AG09309 (cell line): ENCODE measurements around the gene NFASC.

ENCODE experiments used
- DNase-seq: peaks from one replicate; pipeline ENCODE4 v3.0.0-alpha.2; 2010; ENCODE audit warnings: low read depth
- H3K4me3 ChIP-seq: 2 replicates; pipeline ENCODE4 v1.5.1; 2011; ENCODE audit warnings: mild to moderate bottlenecking, low read depth, low read length, moderate library complexity; ENCODE audit not compliant: control insufficient read depth
- TF ChIP-seq, protein P1 (sequence below): IDR thresholded peaks from 2 replicates; pipeline ENCODE4 v1.5.1; 2011; ENCODE audit warnings: mild to moderate bottlenecking, low read depth, low read length, inconsistent platforms; ENCODE audit not compliant: insufficient read depth, control insufficient read depth; ENCODE audit errors: missing control alignments

Gene NFASC

DNA sequence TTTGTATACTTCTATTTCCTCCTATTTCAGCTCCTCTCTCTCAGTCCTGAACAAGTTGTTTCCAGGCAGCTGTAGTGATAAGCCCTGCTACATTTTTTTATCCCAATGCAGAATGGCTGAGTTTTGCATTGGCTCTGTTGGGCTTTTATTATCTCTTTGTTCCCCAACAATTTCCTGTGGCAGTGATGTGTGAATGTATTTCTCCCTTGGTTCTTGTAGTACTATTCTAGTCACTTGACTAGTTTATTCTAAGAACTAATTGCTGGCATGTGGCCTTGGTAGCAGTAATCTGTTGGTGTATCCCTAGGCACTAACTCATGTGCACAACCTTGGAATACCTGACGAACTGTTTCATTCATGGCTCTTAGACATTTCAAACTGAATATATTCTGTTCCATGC, 60.7 kb downstream of the NFASC start:
- no peak overlapping the region for H3K4me3 ChIP-seq
- no peak for DNase-seq
- TF ChIP-seq, protein P1, sequence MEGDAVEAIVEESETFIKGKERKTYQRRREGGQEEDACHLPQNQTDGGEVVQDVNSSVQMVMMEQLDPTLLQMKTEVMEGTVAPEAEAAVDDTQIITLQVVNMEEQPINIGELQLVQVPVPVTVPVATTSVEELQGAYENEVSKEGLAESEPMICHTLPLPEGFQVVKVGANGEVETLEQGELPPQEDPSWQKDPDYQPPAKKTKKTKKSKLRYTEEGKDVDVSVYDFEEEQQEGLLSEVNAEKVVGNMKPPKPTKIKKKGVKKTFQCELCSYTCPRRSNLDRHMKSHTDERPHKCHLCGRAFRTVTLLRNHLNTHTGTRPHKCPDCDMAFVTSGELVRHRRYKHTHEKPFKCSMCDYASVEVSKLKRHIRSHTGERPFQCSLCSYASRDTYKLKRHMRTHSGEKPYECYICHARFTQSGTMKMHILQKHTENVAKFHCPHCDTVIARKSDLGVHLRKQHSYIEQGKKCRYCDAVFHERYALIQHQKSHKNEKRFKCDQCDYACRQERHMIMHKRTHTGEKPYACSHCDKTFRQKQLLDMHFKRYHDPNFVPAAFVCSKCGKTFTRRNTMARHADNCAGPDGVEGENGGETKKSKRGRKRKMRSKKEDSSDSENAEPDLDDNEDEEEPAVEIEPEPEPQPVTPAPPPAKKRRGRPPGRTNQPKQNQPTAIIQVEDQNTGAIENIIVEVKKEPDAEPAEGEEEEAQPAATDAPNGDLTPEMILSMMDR = no peak

DNA sequence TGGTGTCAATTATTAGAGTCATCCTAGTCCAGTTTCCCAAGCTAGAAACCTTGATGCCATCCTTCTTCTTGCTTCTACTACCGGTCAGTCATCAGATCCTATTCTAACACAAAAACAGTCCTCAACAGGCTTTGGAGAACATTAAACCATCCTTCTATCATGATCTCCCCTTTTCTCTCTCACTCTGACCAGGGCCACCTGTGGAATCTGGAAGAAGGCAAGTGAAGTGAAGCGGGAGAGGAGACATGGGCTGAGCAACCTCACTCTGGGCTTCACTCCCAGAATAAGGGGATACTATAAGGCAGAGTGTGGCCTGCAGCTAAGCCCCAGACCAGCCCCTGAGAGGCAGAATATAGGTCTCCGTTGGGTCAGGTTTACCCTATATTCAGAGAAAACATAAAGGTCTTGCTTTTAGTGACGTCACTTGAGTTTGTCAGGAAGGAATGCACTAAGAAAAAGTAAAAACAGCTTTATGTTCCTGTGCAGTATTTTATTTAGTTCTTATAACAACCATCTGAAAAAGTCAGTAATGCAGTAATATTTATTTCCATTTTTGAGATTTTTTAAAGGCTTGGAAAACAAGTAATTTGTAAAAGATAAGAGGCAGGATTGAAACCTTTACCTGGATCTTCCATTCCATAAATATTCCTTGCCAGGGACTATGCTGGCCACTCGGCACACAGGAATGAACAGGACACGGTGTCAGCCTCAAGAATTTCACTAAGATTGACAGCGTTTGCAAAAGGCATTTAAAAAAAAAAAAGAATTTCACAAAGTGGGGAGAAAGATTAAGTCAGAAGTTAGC, 61.3 kb downstream of the NFASC start:
- H3K4me3 ChIP-seq = no peak overlapping the region
- TF ChIP-seq, protein P1 = no peak
- no peak for DNase-seq

DNA sequence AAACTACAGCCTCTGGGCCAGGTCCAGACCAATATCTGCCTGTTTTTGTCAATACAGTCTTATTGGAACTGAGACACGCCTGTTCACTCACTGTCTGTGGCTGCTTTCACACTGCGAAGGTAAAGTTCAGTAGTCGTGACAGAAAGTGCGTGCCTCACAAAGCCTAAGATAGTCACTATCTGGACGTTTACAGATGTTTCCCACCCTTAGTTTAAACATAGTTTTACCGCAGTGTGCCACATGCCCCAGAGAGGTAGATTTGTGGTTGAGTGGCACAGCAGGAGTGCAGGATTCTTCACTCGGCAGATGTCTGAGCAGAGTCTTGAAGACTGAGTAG, 61.9 kb downstream of the NFASC start:
- TF ChIP-seq, protein P1 = no peak
- DNase-seq = no peak
- H3K4me3 ChIP-seq = no peak overlapping the region

DNA sequence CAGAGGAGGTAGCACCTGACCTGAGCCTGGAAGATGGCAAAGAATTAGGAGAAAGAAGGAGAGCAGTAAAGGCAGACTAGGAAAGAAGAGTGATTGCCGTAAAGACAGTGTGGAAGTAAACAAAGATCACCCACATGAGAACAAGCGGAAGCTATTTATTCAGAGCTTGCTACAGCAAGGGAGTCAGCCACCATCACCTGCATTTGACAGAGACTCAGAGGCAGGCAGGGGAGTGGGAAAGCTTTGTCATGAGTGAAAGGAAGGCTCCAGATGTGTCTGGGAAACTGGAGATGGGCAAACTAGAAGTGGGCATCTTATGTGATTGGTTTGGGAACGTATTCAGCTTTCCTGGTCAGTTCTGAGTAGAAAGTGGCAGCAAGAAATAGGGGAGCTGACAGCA, 64.5 kb downstream of the NFASC start:
- H3K4me3 ChIP-seq = no peak overlapping the region
- no peak for DNase-seq
- TF ChIP-seq, protein P1 = no peak

DNA sequence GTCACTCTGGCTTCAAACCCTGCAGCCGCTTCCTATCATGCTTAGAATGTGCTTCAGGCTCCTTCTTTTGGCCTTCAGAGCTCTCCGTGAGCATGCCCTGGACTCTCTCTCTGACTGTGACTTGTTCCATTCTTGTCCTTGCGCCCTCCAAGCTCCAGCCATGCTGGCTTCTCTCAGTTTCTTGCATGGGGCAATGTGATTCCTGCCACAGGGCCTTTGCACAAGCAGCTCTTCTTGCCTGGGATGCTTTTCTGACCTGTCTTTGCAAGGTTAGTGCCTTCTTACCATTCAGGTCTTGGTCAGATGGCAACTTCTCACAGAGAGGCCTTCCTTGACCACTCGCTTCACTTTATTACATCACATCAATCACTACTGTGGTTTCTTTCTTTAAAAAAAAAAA, 66.1 kb downstream of the NFASC start:
- TF ChIP-seq, protein P1 = no peak
- no peak for DNase-seq
- H3K4me3 ChIP-seq = no peak overlapping the region

DNA sequence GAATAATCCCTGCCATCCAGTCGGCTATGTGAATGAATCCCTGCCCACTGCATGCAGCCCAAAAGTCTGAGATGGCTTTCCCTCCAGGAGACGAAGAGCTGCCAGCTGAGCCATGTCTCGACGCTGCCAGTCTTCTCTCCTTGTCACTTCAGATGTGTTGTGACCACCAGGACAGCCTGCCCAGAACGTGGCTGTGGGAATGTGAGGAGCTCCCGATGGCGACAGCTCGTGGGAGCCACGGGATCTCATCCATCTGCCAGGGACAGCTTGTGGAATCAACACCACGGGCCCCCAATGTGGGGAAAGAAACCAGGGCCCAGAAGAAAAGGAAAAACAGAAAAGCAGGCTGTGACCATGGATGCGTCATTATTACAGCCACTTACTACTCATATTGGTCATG, 67.2 kb downstream of the NFASC start:
- DNase-seq = no peak
- TF ChIP-seq, protein P1 = no peak
- H3K4me3 ChIP-seq = no peak overlapping the region
